ENCODE results near the gene MFSD2A.
"Not testable (repeated sequence)": the region's sequence is repeated elsewhere in the genome, so short reads cannot be mapped to it uniquely, and the experiment has no call there.

The MFSD2A gene

DNA sequence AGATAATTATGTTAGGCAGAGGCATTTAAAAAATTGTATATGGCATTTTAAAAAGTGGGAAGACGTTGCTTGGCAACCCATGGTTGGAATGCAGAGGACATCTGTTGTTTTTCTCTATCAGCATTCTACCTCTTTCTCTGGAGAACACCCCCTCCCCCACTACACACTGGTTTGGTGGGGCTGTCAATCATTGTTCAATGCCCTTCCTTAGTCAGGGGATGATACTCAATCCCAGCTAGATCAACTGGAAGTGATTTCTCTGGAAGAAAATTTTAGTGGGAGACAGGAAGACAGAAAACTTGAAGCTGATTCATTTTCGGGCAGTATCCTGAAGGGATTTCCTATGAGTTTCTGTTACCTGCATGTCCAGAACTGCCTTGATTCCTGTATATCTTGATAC, 49.9 kb downstream of the MFSD2A start:
- no peak overlapping the region for H3K9ac ChIP-seq (ENCODE audit: low read depth, low read length, poor library complexity, severe bottlenecking)
- H3K4me1 ChIP-seq (ENCODE audit: insufficient read depth, low read length, poor library complexity, severe bottlenecking) = no peaks in the 10 kb centered on the region
- H3F3A ChIP-seq (ENCODE audit: low read depth) = no peaks in the 10 kb centered on the region
- no peak for TF ChIP-seq EZH2phosphoT487 (IDR thresholded peaks at IDR 0.05; ENCODE audit: borderline replicate concordance)
- TF ChIP-seq, protein P1, sequence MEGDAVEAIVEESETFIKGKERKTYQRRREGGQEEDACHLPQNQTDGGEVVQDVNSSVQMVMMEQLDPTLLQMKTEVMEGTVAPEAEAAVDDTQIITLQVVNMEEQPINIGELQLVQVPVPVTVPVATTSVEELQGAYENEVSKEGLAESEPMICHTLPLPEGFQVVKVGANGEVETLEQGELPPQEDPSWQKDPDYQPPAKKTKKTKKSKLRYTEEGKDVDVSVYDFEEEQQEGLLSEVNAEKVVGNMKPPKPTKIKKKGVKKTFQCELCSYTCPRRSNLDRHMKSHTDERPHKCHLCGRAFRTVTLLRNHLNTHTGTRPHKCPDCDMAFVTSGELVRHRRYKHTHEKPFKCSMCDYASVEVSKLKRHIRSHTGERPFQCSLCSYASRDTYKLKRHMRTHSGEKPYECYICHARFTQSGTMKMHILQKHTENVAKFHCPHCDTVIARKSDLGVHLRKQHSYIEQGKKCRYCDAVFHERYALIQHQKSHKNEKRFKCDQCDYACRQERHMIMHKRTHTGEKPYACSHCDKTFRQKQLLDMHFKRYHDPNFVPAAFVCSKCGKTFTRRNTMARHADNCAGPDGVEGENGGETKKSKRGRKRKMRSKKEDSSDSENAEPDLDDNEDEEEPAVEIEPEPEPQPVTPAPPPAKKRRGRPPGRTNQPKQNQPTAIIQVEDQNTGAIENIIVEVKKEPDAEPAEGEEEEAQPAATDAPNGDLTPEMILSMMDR (conservative IDR thresholded peaks at IDR 0.05; ENCODE audit: low read length) = no peak
- no peaks in the 10 kb centered on the region for H3K9me2 ChIP-seq (replicated peaks; ENCODE audit: low read depth, low read length)
- H3K4me3 ChIP-seq (ENCODE audit: low read length, poor library complexity, severe bottlenecking) = no peak overlapping the region
- H3K79me2 ChIP-seq (ENCODE audit: insufficient read depth, low read length) = no peaks in the 10 kb centered on the region
- no peaks in the 10 kb centered on the region for H4K20me1 ChIP-seq (ENCODE audit: insufficient read depth, low read length, poor library complexity, severe bottlenecking)
- no peak overlapping the region for H3K4me2 ChIP-seq (ENCODE audit: low read depth, low read length, poor library complexity, severe bottlenecking)
- no peaks in the 10 kb centered on the region for H3K9me3 ChIP-seq (ENCODE audit: insufficient read depth, low read depth, low read length)
- H3K36me3 ChIP-seq (ENCODE audit: insufficient read depth, low read length) = no peaks in the 10 kb centered on the region
- H2AFZ ChIP-seq (ENCODE audit: low read length) = no peak overlapping the region
- H3K27me3 ChIP-seq (ENCODE audit: insufficient read depth, low read length, poor library complexity, severe bottlenecking) = no peaks in the 10 kb centered on the region

DNA sequence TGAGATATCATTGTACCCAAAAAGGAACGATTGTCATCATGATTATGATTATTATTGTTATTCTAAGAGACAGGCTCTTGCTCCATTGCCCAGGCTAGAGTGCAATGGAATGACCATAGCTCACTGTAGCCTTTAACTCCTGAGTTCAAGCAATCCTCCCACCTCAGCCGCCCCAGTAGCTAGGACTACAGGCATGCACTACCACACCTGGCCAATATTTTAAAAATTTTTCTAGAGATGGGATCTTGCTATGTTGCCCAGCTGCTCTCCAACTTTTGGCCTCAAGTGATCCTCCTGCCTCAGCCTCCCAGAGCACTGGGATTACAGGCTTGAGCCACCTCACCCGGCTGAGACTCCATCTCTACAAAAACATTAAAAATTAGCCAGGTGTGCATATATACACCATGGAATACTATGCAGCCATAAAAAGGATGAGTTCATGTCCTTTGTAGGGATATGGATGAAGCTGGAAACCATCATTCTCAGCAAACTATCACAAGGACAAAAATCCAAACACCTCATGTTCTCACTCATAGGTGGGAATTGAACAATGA, 52.6 kb downstream of the MFSD2A start:
- H3K9ac ChIP-seq (ENCODE audit: low read depth, low read length, poor library complexity, severe bottlenecking); H3K79me2 ChIP-seq (ENCODE audit: insufficient read depth, low read length); H4K20me1 ChIP-seq (ENCODE audit: insufficient read depth, low read length, poor library complexity, severe bottlenecking); H3F3A ChIP-seq (ENCODE audit: low read depth); H3K36me3 ChIP-seq (ENCODE audit: insufficient read depth, low read length); H3K4me1 ChIP-seq (ENCODE audit: insufficient read depth, low read length, poor library complexity, severe bottlenecking); H3K4me2 ChIP-seq (ENCODE audit: low read depth, low read length, poor library complexity, severe bottlenecking); H3K4me3 ChIP-seq (ENCODE audit: low read length, poor library complexity, severe bottlenecking); H3K9me2 ChIP-seq (replicated peaks; ENCODE audit: low read depth, low read length); H2AFZ ChIP-seq (ENCODE audit: low read length); H3K9me3 ChIP-seq (ENCODE audit: insufficient read depth, low read depth, low read length); H3K27me3 ChIP-seq (ENCODE audit: insufficient read depth, low read length, poor library complexity, severe bottlenecking): not testable (repeated sequence)

DNA sequence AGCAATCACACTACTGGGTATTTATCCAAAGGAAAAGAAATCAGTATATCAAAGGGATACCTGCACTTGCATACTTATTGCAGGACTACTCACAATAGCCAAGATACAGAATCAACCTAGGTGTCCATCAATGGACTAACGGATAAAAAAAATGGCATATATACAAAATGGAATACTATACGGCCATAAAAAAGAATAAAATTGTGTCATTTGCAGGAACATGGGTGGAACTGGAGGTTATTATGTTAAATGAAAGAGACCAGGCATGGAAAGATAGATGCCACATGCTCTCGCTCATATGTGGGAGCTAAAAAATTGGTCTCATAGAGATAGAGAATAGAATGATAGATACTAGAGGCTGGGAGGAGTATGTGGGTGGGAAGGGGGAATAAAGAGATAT, 56.3 kb downstream of the MFSD2A start:
- no peaks in the 10 kb centered on the region for H3K9me2 ChIP-seq (replicated peaks; ENCODE audit: low read depth, low read length)
- H3K4me2 ChIP-seq (ENCODE audit: low read depth, low read length, poor library complexity, severe bottlenecking) = no peak overlapping the region
- H4K20me1 ChIP-seq (ENCODE audit: insufficient read depth, low read length, poor library complexity, severe bottlenecking) = no peaks in the 10 kb centered on the region
- H3K9ac ChIP-seq (ENCODE audit: low read depth, low read length, poor library complexity, severe bottlenecking) = no peak overlapping the region
- H3K9me3 ChIP-seq (ENCODE audit: insufficient read depth, low read depth, low read length) = no peaks in the 10 kb centered on the region
- H3K79me2 ChIP-seq (ENCODE audit: insufficient read depth, low read length) = no peaks in the 10 kb centered on the region
- no peaks in the 10 kb centered on the region for H3K27me3 ChIP-seq (ENCODE audit: insufficient read depth, low read length, poor library complexity, severe bottlenecking)
- no peak overlapping the region for H3K4me3 ChIP-seq (ENCODE audit: low read length, poor library complexity, severe bottlenecking)
- TF ChIP-seq, protein P1 (conservative IDR thresholded peaks at IDR 0.05; ENCODE audit: low read length) = no peak
- TF ChIP-seq EZH2phosphoT487 (IDR thresholded peaks at IDR 0.05; ENCODE audit: borderline replicate concordance) = no peak
- H2AFZ ChIP-seq (ENCODE audit: low read length) = no peak overlapping the region
- peaks cover 13% of the 10 kb centered on the region for H3K4me1 ChIP-seq (ENCODE audit: insufficient read depth, low read length, poor library complexity, severe bottlenecking)
- H3F3A ChIP-seq (ENCODE audit: low read depth) = no peaks in the 10 kb centered on the region
- no peaks in the 10 kb centered on the region for H3K36me3 ChIP-seq (ENCODE audit: insufficient read depth, low read length)

DNA sequence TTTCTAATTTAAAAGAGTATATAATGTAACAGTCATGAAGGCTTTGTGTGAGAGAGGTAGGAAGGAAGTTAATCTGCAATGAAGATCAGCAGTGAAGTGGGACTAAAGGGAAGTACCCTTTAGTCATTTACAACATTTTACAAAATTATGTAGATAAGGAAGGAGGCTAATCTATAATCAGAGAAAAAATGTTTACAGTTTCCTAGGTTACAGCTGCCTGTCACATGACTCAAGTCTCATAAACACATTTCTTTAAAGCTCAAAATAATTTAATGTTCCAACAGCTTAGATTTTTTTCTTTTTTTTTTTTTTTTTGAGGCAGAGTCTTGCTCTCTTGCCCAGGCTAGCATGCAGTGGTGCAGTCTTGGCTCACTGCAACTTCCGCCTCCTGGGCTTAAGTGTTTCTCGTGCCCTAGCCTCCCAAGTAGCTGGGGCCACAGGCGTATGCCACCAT, 59.3 kb downstream of the MFSD2A start:
- Histone ChIP-seq H4K20me1 (ENCODE audit: insufficient read depth, low read length, poor library complexity, severe bottlenecking) (no peaks in the 10 kb centered on the region), H3K4me2 (ENCODE audit: low read depth, low read length, poor library complexity, severe bottlenecking) (peak overlapping the region; percentile 30), H3K36me3 (ENCODE audit: insufficient read depth, low read length) (no peaks in the 10 kb centered on the region), H3K4me3 (ENCODE audit: low read length, poor library complexity, severe bottlenecking) (peak overlapping the region; percentile 8), H2AFZ (ENCODE audit: low read length) (no peak overlapping the region), H3F3A (ENCODE audit: low read depth) (no peaks in the 10 kb centered on the region), H3K27me3 (ENCODE audit: insufficient read depth, low read length, poor library complexity, severe bottlenecking) (no peaks in the 10 kb centered on the region), H3K9me3 (ENCODE audit: insufficient read depth, low read depth, low read length) (no peaks in the 10 kb centered on the region), H3K9me2 (replicated peaks; ENCODE audit: low read depth, low read length) (no peaks in the 10 kb centered on the region), H3K79me2 (ENCODE audit: insufficient read depth, low read length) (no peaks in the 10 kb centered on the region), H3K4me1 (ENCODE audit: insufficient read depth, low read length, poor library complexity, severe bottlenecking) (peaks cover 13% of the 10 kb centered on the region), H3K9ac (ENCODE audit: low read depth, low read length, poor library complexity, severe bottlenecking) (no peak overlapping the region)
- TF ChIP-seq, protein P1 (conservative IDR thresholded peaks at IDR 0.05; ENCODE audit: low read length) = no peak

Measured in Loucy (cell line).